ENCODE measurements around the gene ROBO1. TPM values are rescaled to one million over a fixed set of nuclear protein-coding genes. Genes with fewer than 3 reads are reported as not detected.

The ROBO1 gene
- total and polyA plus RNA-seq, 2 experiments from 2014 or later: 18.8 to 31.9 TPM

DNA sequence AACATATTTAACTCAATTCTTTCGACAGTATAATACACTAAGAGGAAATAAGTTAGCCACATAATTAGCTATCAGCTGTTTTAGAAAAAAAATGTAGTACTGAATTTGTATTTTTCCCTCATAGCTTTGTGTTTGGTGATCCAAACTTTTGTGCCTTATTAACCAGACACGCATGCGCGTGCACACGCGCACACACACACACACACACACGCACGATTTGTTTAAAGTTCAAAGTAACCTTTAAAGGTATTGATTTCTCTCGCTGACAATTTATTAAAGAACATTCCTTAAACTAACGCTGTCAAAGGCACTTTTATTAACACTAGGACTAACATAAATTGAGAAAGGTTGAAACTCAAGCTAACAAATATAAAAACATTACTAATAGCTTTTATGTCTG is 198.9 kb downstream of the ROBO1 start:
- in situ Hi-C loops (cut with MboI): no loop called here
- H2AFZ ChIP-seq: no peak overlapping the region
- H3K9me3 ChIP-seq (ENCODE audit: low read depth): no peaks in the 10 kb centered on the region
- H3K4me1 ChIP-seq (ENCODE audit: insufficient read depth): no peaks in the 10 kb centered on the region
- no peaks in the 10 kb centered on the region for H3F3A ChIP-seq (ENCODE audit: insufficient read depth)
- no peaks in the 10 kb centered on the region for H4K20me1 ChIP-seq (ENCODE audit: insufficient read depth)
- no peak for DNase-seq
- H3K9me2 ChIP-seq (ENCODE audit: insufficient read depth): no peaks in the 10 kb centered on the region
- TF ChIP-seq EZH2 (IDR thresholded peaks at IDR 0.05; ENCODE audit: insufficient read depth, poor library complexity, severe bottlenecking) (no peak), EZH2phosphoT487 (IDR thresholded peaks at IDR 0.05; ENCODE audit: insufficient read depth, low read depth) (no peak)
- no peak overlapping the region for H3K4me3 ChIP-seq
- no peak overlapping the region for H3K4me2 ChIP-seq (ENCODE audit: unreplicated experiment)
- 73 to 75% methylated on average over 10 of the region's 10 CpGs for WGBS, 2 experiments (ENCODE audit: low coverage in 1 of 2, low lambda C conversion rate in 2 of 2, missing lambda C conversion rate in 2 of 2)
- H3K79me2 ChIP-seq (ENCODE audit: insufficient read depth): no peaks in the 10 kb centered on the region
- no peaks in the 10 kb centered on the region for H3K36me3 ChIP-seq (ENCODE audit: low read depth)
- no peak overlapping the region for H3K9ac ChIP-seq
- no peaks in the 10 kb centered on the region for H3K27me3 ChIP-seq (replicated peaks; ENCODE audit: insufficient read depth)
- H3K27ac ChIP-seq: no peak overlapping the region

GRCh38 chr3:79564192-79564591 is 203.6 kb downstream of the ROBO1 start:
- H3K27me3 ChIP-seq (replicated peaks; ENCODE audit: insufficient read depth): no peaks in the 10 kb centered on the region
- no peak overlapping the region for H3K4me3 ChIP-seq
- H4K20me1 ChIP-seq (ENCODE audit: insufficient read depth): no peaks in the 10 kb centered on the region
- no peaks in the 10 kb centered on the region for H3K79me2 ChIP-seq (ENCODE audit: insufficient read depth)
- in situ Hi-C loops (cut with MboI): no loop called here
- no peak overlapping the region for H3K4me2 ChIP-seq (ENCODE audit: unreplicated experiment)
- no peak overlapping the region for H3K9ac ChIP-seq
- no peak overlapping the region for H3K27ac ChIP-seq
- no peak for DNase-seq
- H3F3A ChIP-seq (ENCODE audit: insufficient read depth): no peaks in the 10 kb centered on the region
- H3K4me1 ChIP-seq (ENCODE audit: insufficient read depth): no peaks in the 10 kb centered on the region
- TF ChIP-seq EZH2phosphoT487 (IDR thresholded peaks at IDR 0.05; ENCODE audit: insufficient read depth, low read depth) (no peak), EZH2 (IDR thresholded peaks at IDR 0.05; ENCODE audit: insufficient read depth, poor library complexity, severe bottlenecking) (no peak)
- WGBS, 2 experiments (ENCODE audit: low coverage in 1 of 2, low lambda C conversion rate in 2 of 2, missing lambda C conversion rate in 2 of 2): 17 to 32% methylated on average over 1 of the region's 1 CpG
- H3K9me2 ChIP-seq (ENCODE audit: insufficient read depth): no peaks in the 10 kb centered on the region
- H3K36me3 ChIP-seq (ENCODE audit: low read depth): no peaks in the 10 kb centered on the region
- H3K9me3 ChIP-seq (ENCODE audit: low read depth): no peaks in the 10 kb centered on the region
- no peak overlapping the region for H2AFZ ChIP-seq

GRCh38 chr3:79560698-79561097 is 207.1 kb downstream of the ROBO1 start:
- WGBS, 2 experiments (ENCODE audit: low coverage in 1 of 2, low lambda C conversion rate in 2 of 2, missing lambda C conversion rate in 2 of 2): 33 to 41% methylated on average over 4 of the region's 4 CpGs
- Histone ChIP-seq H3K9me2 (ENCODE audit: insufficient read depth) (no peaks in the 10 kb centered on the region), H3K27ac (no peak overlapping the region), H3K4me1 (ENCODE audit: insufficient read depth) (no peaks in the 10 kb centered on the region), H3K4me3 (no peak overlapping the region), H3F3A (ENCODE audit: insufficient read depth) (no peaks in the 10 kb centered on the region), H3K4me2 (ENCODE audit: unreplicated experiment) (no peak overlapping the region), H3K9me3 (ENCODE audit: low read depth) (no peaks in the 10 kb centered on the region), H3K79me2 (ENCODE audit: insufficient read depth) (no peaks in the 10 kb centered on the region), H2AFZ (no peak overlapping the region), H4K20me1 (ENCODE audit: insufficient read depth) (no peaks in the 10 kb centered on the region), H3K36me3 (ENCODE audit: low read depth) (no peaks in the 10 kb centered on the region), H3K9ac (no peak overlapping the region), H3K27me3 (replicated peaks; ENCODE audit: insufficient read depth) (no peaks in the 10 kb centered on the region)
- in situ Hi-C loops (cut with MboI): no loop called here
- TF ChIP-seq EZH2 (IDR thresholded peaks at IDR 0.05; ENCODE audit: insufficient read depth, poor library complexity, severe bottlenecking) (no peak), EZH2phosphoT487 (IDR thresholded peaks at IDR 0.05; ENCODE audit: insufficient read depth, low read depth) (no peak)
- no peak for DNase-seq

DNA sequence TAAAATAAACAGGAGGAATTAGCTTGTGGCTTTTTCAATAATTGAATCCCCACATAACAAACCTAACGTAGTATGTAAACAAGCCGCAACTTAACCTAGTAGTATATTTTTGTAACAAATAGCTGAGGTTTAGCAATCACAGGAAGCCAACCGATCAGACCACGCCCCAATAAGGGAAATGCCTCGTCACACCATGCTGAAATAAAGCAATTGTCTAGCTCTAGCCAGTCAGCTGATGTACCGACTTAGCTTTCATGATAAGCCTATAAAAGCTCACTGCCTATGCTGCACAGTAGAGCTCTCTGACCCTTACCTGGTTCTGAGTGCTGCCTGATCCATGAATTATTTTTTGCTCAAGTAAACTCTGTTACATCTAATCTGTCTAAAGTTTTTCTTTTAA is 208.9 kb downstream of the ROBO1 start:
- DNase-seq: no peak
- no peak overlapping the region for H3K4me2 ChIP-seq (ENCODE audit: unreplicated experiment)
- no peak for TF ChIP-seq EZH2 (IDR thresholded peaks at IDR 0.05; ENCODE audit: insufficient read depth, poor library complexity, severe bottlenecking)
- TF ChIP-seq EZH2phosphoT487 (IDR thresholded peaks at IDR 0.05; ENCODE audit: insufficient read depth, low read depth): no peak
- H3K4me3 ChIP-seq: no peak overlapping the region
- H3K9ac ChIP-seq: no peak overlapping the region
- no peak overlapping the region for H2AFZ ChIP-seq
- H3K9me3 ChIP-seq (ENCODE audit: low read depth): no peaks in the 10 kb centered on the region
- WGBS, 2 experiments (ENCODE audit: low coverage in 1 of 2, low lambda C conversion rate in 2 of 2, missing lambda C conversion rate in 2 of 2): 40 to 43% methylated on average over 6 of the region's 6 CpGs
- H3K4me1 ChIP-seq (ENCODE audit: insufficient read depth): no peaks in the 10 kb centered on the region
- H3F3A ChIP-seq (ENCODE audit: insufficient read depth): no peaks in the 10 kb centered on the region
- H3K27ac ChIP-seq: no peak overlapping the region
- H3K27me3 ChIP-seq (replicated peaks; ENCODE audit: insufficient read depth): no peaks in the 10 kb centered on the region
- no peaks in the 10 kb centered on the region for H3K36me3 ChIP-seq (ENCODE audit: low read depth)
- no peaks in the 10 kb centered on the region for H3K9me2 ChIP-seq (ENCODE audit: insufficient read depth)
- no peaks in the 10 kb centered on the region for H3K79me2 ChIP-seq (ENCODE audit: insufficient read depth)
- H4K20me1 ChIP-seq (ENCODE audit: insufficient read depth): no peaks in the 10 kb centered on the region
- in situ Hi-C loops (cut with MboI): no loop called here

GRCh38 chr3:79555655-79556054 is 212.1 kb downstream of the ROBO1 start:
- no peaks in the 10 kb centered on the region for H4K20me1 ChIP-seq (ENCODE audit: insufficient read depth)
- no peak overlapping the region for H2AFZ ChIP-seq
- H3F3A ChIP-seq (ENCODE audit: insufficient read depth): no peaks in the 10 kb centered on the region
- no peaks in the 10 kb centered on the region for H3K9me3 ChIP-seq (ENCODE audit: low read depth)
- WGBS, 2 experiments (ENCODE audit: low coverage in 1 of 2, low lambda C conversion rate in 2 of 2, missing lambda C conversion rate in 2 of 2): 40 to 50% methylated on average over 1 of the region's 1 CpG
- no peak overlapping the region for H3K27ac ChIP-seq
- H3K36me3 ChIP-seq (ENCODE audit: low read depth): no peaks in the 10 kb centered on the region
- TF ChIP-seq EZH2 (IDR thresholded peaks at IDR 0.05; ENCODE audit: insufficient read depth, poor library complexity, severe bottlenecking): no peak
- TF ChIP-seq EZH2phosphoT487 (IDR thresholded peaks at IDR 0.05; ENCODE audit: insufficient read depth, low read depth): no peak
- no peaks in the 10 kb centered on the region for H3K9me2 ChIP-seq (ENCODE audit: insufficient read depth)
- H3K4me3 ChIP-seq: no peak overlapping the region
- no peaks in the 10 kb centered on the region for H3K79me2 ChIP-seq (ENCODE audit: insufficient read depth)
- in situ Hi-C loops (cut with MboI): no loop called here
- no peak overlapping the region for H3K9ac ChIP-seq
- H3K27me3 ChIP-seq (replicated peaks; ENCODE audit: insufficient read depth): no peaks in the 10 kb centered on the region
- no peak for DNase-seq
- H3K4me2 ChIP-seq (ENCODE audit: unreplicated experiment): no peak overlapping the region
- no peaks in the 10 kb centered on the region for H3K4me1 ChIP-seq (ENCODE audit: insufficient read depth)
